Measurements from ENCODE around the gene NRG3. TPM values are rescaled to one million over a fixed set of nuclear protein-coding genes. Genes with fewer than 3 reads are reported as not detected.

Gene NRG3
- total and polyA plus RNA-seq, 2 of the 4 experiments (the other 2 are of a cell fraction), result not detected

GRCh38 chr10:82150123-82150900, 275.3 kb downstream of the NRG3 start:
- Histone ChIP-seq H4K20me1 (ENCODE audit: insufficient read depth, low read length) (no peaks in the 10 kb centered on the region), H2AK5ac (ENCODE audit: low read depth, low read length) (no peak overlapping the region), H2BK15ac (ENCODE audit: low read depth, low read length) (no peak overlapping the region), H3K27ac (ENCODE audit: insufficient read depth, low read length) (no peak overlapping the region), H3K79me1 (ENCODE audit: low read depth in 1 of 2, low read length in 2 of 2) (no peaks in the 10 kb centered on the region), H2BK20ac (ENCODE audit: low read depth, low read length) (no peak overlapping the region), H3K18ac (ENCODE audit: low read depth, low read length) (no peak overlapping the region), H2AFZ (replicated peaks; ENCODE audit: low read length, poor library complexity) (no peak overlapping the region), H3K14ac (replicated peaks; ENCODE audit: low read depth, low read length) (no peak overlapping the region), H4K5ac (ENCODE audit: low read depth, low read length) (no peak overlapping the region), H2BK5ac (ENCODE audit: low read depth, low read length, poor library complexity, severe bottlenecking) (no peak overlapping the region), H3K9ac (ENCODE audit: low read depth, low read length) (no peak overlapping the region), H3K56ac (ENCODE audit: extremely low read depth, insufficient read depth, low read length) (no peak overlapping the region), H3K4me3 (ENCODE audit: insufficient read depth, low read depth, low read length) (no peak overlapping the region), H4K8ac (ENCODE audit: low read depth in 2 of 2, low read length in 2 of 2) (no peak overlapping the region), H3K4ac (ENCODE audit: low read depth, low read length) (no peak overlapping the region), H3K27me3 (ENCODE audit: control insufficient read depth, insufficient read depth, low read length) (no peaks in the 10 kb centered on the region), H3K4me2 (ENCODE audit: low read depth, low read length) (no peak overlapping the region), H3K4me1 (ENCODE audit: control insufficient read depth, insufficient read depth, low read length) (no peaks in the 10 kb centered on the region), H2BK120ac (ENCODE audit: low read depth, low read length) (no peak overlapping the region), H3K9me3 (ENCODE audit: control insufficient read depth, insufficient read depth, low read length) (peaks cover 10% of the 10 kb centered on the region), H3K23ac (ENCODE audit: low read depth, low read length) (no peak overlapping the region), H3K9me1 (ENCODE audit: insufficient read depth, low read length) (no peaks in the 10 kb centered on the region), H2AK9ac (replicated peaks; ENCODE audit: low read depth, low read length, poor library complexity) (no peak overlapping the region), H3K36me3 (ENCODE audit: control insufficient read depth, insufficient read depth, low read length) (no peaks in the 10 kb centered on the region), H4K91ac (ENCODE audit: insufficient read depth, low read depth, low read length) (no peak overlapping the region)
- WGBS, 2 experiments (ENCODE audit: extremely low coverage in 2 of 2, insufficient read length in 1 of 2), result no CpG with 5 or more reads among the region's 9 CpGs
- DNase-seq (no peak), ATAC-seq (ENCODE audit: low read depth) (no peak)
- intact Hi-C loops (cut with micrococcal nuclease), result no loop called here
- POLR2A ChIA-PET (ENCODE audit: unreplicated experiment), result no interaction called here
- in situ Hi-C loops (cut with MboI; ENCODE audit: low sequenced_read_pairs), result no loop called here
- no TSS peak for BruUV-seq (replicated peaks)
- TF ChIP-seq USF2 (IDR thresholded peaks at IDR 0.05; ENCODE audit: low read depth, low read length) (no peak), RCOR1 (IDR thresholded peaks at IDR 0.05; ENCODE audit: insufficient replicate concordance, low read length) (no peak), CEBPB (IDR thresholded peaks at IDR 0.05; ENCODE audit: low read depth, low read length) (no peak), MAFK (IDR thresholded peaks at IDR 0.05; ENCODE audit: low read depth, low read length) (no peak), MXI1 (IDR thresholded peaks at IDR 0.05; ENCODE audit: borderline replicate concordance, low read depth, low read length) (no peak), MAZ (IDR thresholded peaks at IDR 0.05; ENCODE audit: borderline replicate concordance, low read depth, low read length) (no peak), CTCF (conservative IDR thresholded peaks at IDR 0.05; ENCODE audit: low read depth, low read length) (no peak)
- dilution Hi-C loops (cut with HindIII; ENCODE audit: low sequenced_read_pairs, unreplicated experiment), result no loop called here
- CTCF ChIA-PET, result no interaction called here

Data from IMR-90 (cell line).